Kidney (tissue), 14 donors: Measurements from ENCODE around the gene GARRE1. TPM values are rescaled to one million over a fixed set of nuclear protein-coding genes. Genes with fewer than 3 reads are reported as not detected.
A peak's percentile ranks its signal among the peaks of the same experiment; 100 is the strongest.

Source experiments
- DNase-seq, 5 donors: peaks; one replicate each; pipeline ENCODE4 v3.0.0-alpha.2; 2013 to 2020
- FAIRE-seq: peaks from 2 replicates; lab custom pipeline; 2012; peaks lifted over from hg19 to GRCh38; lab: Jason Lieb, UNC
- H3K27ac ChIP-seq, 2 donors: one replicate each; pipeline ENCODE4 v1.7.0; 2013; ENCODE audit warnings: low read depth in 2 of 2, low read length in 2 of 2, inconsistent platforms in 1 of 2
- H3K27me3 ChIP-seq: one replicate; pipeline ENCODE4 v1.7.1; 2013; ENCODE audit warnings: low read length, inconsistent platforms; ENCODE audit not compliant: control insufficient read depth, insufficient read depth
- H3K36me3 ChIP-seq, 3 donors: one replicate each; pipeline versions ENCODE4 v1.7.0 to v1.7.1; 2013; ENCODE audit warnings: low read length in 3 of 3, control low read depth in 1 of 3, inconsistent platforms in 1 of 3; ENCODE audit not compliant: insufficient read depth in 3 of 3, control insufficient read depth in 2 of 3
- H3K4me1 ChIP-seq, 3 donors: one replicate each; pipeline versions ENCODE4 v1.7.0 to v1.7.1; 2013; ENCODE audit warnings: low read length in 3 of 3, inconsistent platforms in 1 of 3, low read depth in 1 of 3; ENCODE audit not compliant: control insufficient read depth in 2 of 3, insufficient read depth in 2 of 3
- H3K4me3 ChIP-seq, 3 donors: one replicate each; pipeline versions ENCODE4 v1.7.0 to v1.8.1; 2013; ENCODE audit warnings: low read length in 3 of 3, control low read depth in 1 of 3, inconsistent platforms in 1 of 3
- H3K9ac ChIP-seq, 3 donors: one replicate each; pipeline versions ENCODE4 v1.7.0 to v1.7.1; 2013; ENCODE audit warnings: low read length in 3 of 3, control low read depth in 1 of 3, inconsistent platforms in 1 of 3
- H3K9me3 ChIP-seq, 3 donors: one replicate each; pipeline versions ENCODE4 v1.7.0 to v1.7.1; 2013; ENCODE audit warnings: low read length in 3 of 3, control low read depth in 1 of 3, inconsistent platforms in 1 of 3; ENCODE audit not compliant: control insufficient read depth in 2 of 3, insufficient read depth in 1 of 3
- intact Hi-C: fragments of 100-400 bp; cut with DNase I; formaldehyde crosslinking; loops from one replicate; pipeline ENCODE4 v1.11.1; 2022
- polyA plus RNA-seq: library from polyadenylated mRNA; stranded (reverse); fragments of 350-450 nt; fragmentation: Illumina TruSeq; extraction: RNeasy Lipid Tissue Mini Kit (QIAGEN cat#74804); gene quantifications from one replicate; pipeline ENCODE4 v1.2.3, GENCODE V29; 2014; ENCODE audit warnings: low read depth, low replicate concordance; ENCODE audit not compliant: insufficient read depth
- total RNA-seq: library from RNA; stranded (reverse); fragmentation: NEBNext Ultra II Directional; extraction: Animal tissue kit (Norgen Biotek cat#: 25700); gene quantifications from one replicate; pipeline ENCODE4 v1.2.1, GENCODE V29; 2021
- TF ChIP-seq, protein P1 (sequence below): IDR thresholded peaks from 3 replicates; pipeline ENCODE4 v1.5.1; 2012; ENCODE audit warnings: mild to moderate bottlenecking, moderate library complexity, borderline replicate concordance; ENCODE audit not compliant: insufficient read depth; ENCODE audit errors: extremely low read depth
- donor health status: control.
- donor health status: control.
- donor health status: control.
- donor health status: control.
- donor health status: control.
- donor health status: DM: yes; HTN: yes; CAD: no.
- donor health status: Normal renal cell carcinoma (clear cell type).

GARRE1 gene
- total and polyA plus RNA-seq, 2 donors from 2014 or later: 5.5 to 37.7 TPM

DNA sequence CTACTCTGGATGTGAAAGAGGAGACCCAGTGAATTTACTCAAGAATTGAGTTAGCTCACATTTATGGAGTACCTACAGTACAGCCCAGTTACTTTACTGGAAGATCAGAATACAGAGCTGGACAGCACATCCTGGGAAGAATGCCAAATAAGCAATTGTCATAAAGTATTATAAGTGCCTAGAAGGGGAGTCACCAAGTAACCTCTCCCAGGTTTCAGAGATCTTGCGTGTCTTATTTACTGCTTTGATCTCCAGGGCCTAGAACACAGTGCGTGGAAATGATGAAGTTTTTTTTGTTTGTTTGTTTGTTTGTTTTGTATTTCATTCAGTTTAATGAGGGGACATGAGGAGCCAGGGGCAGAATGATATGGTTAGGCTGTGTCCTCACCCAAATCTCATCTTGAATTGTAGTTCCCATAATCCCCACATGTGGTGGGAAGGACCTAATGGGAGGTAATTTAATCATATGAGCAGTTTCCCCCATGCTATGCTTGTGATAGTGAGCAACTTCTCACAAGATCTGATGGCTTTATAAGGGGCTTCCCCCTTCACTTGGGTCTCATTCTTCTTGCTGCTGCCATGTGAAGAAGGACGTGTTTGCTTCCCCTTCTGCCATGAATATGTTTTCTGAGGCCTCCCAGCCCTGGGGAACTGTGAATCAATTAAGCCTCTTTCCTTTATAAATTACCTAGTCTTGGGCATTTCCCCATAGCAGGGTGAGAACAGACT is 5.2 kb downstream of the GARRE1 start:
- peak overlapping the region in 1 of 2 donors; percentile 22 for H3K27ac ChIP-seq
- TF ChIP-seq, protein P1, sequence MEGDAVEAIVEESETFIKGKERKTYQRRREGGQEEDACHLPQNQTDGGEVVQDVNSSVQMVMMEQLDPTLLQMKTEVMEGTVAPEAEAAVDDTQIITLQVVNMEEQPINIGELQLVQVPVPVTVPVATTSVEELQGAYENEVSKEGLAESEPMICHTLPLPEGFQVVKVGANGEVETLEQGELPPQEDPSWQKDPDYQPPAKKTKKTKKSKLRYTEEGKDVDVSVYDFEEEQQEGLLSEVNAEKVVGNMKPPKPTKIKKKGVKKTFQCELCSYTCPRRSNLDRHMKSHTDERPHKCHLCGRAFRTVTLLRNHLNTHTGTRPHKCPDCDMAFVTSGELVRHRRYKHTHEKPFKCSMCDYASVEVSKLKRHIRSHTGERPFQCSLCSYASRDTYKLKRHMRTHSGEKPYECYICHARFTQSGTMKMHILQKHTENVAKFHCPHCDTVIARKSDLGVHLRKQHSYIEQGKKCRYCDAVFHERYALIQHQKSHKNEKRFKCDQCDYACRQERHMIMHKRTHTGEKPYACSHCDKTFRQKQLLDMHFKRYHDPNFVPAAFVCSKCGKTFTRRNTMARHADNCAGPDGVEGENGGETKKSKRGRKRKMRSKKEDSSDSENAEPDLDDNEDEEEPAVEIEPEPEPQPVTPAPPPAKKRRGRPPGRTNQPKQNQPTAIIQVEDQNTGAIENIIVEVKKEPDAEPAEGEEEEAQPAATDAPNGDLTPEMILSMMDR: no peak
- no peak for FAIRE-seq
- no peaks in the 10 kb centered on the region for H3K27me3 ChIP-seq
- H3K36me3 ChIP-seq: no peaks in the 10 kb centered on the region
- H3K9me3 ChIP-seq: no peaks in the 10 kb centered on the region
- intact Hi-C loops: no loop called here
- no peak overlapping the region for H3K4me3 ChIP-seq
- peaks cover 6 to 22% (median 20%) of the 10 kb centered on the region in 3 donors for H3K4me1 ChIP-seq
- no peak overlapping the region for H3K9ac ChIP-seq
- DNase-seq: no peak

DNA sequence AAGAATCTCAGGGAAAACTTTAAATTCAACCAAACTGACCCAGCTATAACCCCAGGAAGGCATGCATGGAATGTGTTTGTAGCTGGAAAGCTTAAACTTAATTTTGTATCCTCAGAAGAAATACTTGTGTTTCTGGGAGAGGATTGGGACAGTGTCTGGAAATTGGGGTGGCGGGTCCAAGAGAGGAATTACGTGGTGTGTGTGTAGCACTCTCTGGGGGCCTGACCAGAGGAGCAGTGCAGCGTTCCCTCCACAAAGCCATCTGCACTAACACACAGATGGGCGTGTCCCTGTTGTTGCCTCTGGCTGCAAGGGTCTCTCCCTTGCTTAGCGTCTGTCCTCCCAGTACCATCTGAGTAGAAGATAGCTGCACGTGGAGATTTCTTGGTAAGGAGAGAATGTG is 6.4 kb downstream of the GARRE1 start:
- TF ChIP-seq, protein P1: no peak
- intact Hi-C loops: no loop called here
- FAIRE-seq (no peak), DNase-seq (peak in 4 of 5 donors; percentile 51 to 83 (median 58))
- Histone ChIP-seq H3K4me1 (peaks cover 6 to 24% (median 20%) of the 10 kb centered on the region in 3 donors), H3K27me3 (no peaks in the 10 kb centered on the region), H3K9me3 (no peaks in the 10 kb centered on the region), H3K36me3 (no peaks in the 10 kb centered on the region), H3K9ac (peak overlapping the region in 1 of 3 donors; percentile 52), H3K27ac (peak overlapping the region in 1 of 2 donors; percentile 51), H3K4me3 (peak overlapping the region in 2 of 3 donors; percentile 12 to 41)

DNA sequence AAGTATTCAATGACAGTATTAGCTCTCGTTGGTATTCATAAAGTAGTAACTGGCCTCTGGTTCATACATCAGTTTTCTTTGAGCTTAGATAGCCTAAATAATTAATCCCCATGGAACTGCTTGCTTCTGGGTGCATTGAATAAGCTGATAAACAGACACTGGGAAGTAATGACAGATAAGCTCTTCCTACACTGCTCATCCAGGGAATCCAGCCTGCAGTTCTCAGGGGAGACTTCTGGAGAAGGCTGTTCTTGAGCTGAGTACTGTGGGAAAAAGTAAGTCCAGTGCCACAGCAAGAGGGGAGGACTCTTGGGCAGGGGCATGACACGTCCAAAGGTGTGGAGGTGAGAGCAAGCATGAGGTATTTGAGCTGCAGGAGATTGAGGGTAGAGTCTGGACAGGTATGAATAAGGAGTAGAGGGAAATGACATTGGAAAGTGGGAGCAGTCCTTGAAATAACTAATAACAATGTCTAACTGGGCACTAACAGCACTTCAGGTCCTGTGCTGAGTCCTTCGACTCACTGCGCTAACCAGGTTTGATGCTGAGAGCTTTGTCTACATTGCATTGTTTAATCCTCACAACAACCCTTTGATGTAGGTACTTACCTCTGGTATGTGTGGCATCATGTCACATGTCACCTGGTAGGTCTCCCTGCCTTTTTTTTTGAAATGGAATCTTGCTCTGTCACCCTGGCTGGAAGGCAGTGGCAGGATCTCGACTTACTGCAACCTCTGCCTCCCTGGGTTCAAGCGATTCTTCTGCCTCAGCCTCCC is 7.2 kb downstream of the GARRE1 start:
- FAIRE-seq (no peak), DNase-seq (no peak)
- intact Hi-C loops: no loop called here
- Histone ChIP-seq H3K4me3 (peak overlapping the region in 1 of 3 donors; percentile 41), H3K4me1 (peaks cover 6 to 23% (median 20%) of the 10 kb centered on the region in 3 donors), H3K9ac (peak overlapping the region in 1 of 3 donors; percentile 52), H3K9me3 (no peaks in the 10 kb centered on the region), H3K27me3 (no peaks in the 10 kb centered on the region), H3K36me3 (no peaks in the 10 kb centered on the region), H3K27ac (no peak overlapping the region)
- TF ChIP-seq, protein P1: no peak
